HEK293 (cell line): Measurements from ENCODE around the gene RASSF5.

Experiments
- CTCF ChIP-seq: fragments of 450-650 bp; formaldehyde crosslinking; IDR thresholded peaks from 2 replicates; pipeline ENCODE4 v1.5.1; 2016; ENCODE audit warnings: missing biosample characterization, missing genetic modification characterization
- SETDB1 ChIP-seq: IDR thresholded peaks from one replicate; pipeline ENCODE4 v1.6.1; 2017; ENCODE audit warnings: mild to moderate bottlenecking, low read length, moderate library complexity, mixed read lengths; ENCODE audit not compliant: insufficient read length

- no peak for TF ChIP-seq SETDB1
- no peak for TF ChIP-seq CTCF
These were observed 14.7 kb upstream of the RASSF5 start for GRCh38 chr1:206492589-206492988.
